HG03066 (cell line): ENCODE results near the gene NMNAT1.
A peak's percentile ranks its signal among the peaks of the same experiment; 100 is the strongest.
"Not testable (repeated sequence)": the region's sequence is repeated elsewhere in the genome, so short reads cannot be mapped to it uniquely, and the experiment has no call there.

Experiments used
- ATAC-seq: cut with Tn5 transposase; IDR thresholded peaks from one replicate; pipeline ENCODE4 v1.9.1; 2021; ENCODE audit warnings: low read depth; ENCODE audit not compliant: unreplicated experiment

The NMNAT1 gene

GRCh38 chr1:10007169-10007568 is 63.9 kb downstream of the NMNAT1 start:
- ATAC-seq: no peak

DNA sequence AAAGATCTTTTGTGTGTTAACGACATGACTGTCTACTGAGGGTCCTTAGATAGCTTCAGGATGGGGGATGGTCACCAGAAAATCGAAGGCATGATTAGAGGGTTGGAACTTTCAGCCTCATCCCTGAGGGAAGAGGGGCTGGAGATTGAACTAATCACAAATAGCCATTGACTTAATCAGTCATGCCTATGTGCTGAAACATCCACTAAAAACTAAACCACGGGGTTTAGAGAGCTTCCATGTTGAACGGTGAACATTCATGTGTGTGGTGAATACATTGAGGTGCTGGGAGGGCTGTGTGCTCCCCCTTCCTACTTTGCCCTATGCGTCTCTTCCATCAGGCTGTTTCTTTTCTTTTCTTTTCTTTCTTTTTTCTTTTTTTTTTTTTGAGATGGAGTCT is 70.7 kb downstream of the NMNAT1 start:
- no peak for ATAC-seq

- ATAC-seq: no peak
Observed at GRCh38 chr1:10019561-10019960, 76.3 kb downstream of the NMNAT1 start.

DNA sequence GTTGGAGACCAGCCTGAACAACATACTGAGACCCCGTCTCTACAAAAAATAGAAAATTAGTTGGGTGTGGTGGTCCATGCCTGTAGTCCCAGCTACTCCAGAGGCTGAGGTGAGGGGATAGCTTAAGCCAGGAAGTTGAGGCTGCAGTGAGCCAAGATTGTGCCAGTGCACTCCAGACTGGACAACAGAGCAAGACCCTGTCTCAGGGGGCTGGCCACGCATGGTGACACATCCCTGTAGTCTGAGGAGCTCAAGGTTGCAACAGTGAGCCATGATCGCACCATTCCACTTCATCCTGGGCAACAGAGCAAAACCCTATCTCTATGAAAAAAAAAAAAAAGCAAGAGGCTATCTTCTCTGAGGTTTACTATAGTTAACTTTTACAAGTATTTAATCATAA is 76.8 kb downstream of the NMNAT1 start:
- no peak for ATAC-seq

DNA sequence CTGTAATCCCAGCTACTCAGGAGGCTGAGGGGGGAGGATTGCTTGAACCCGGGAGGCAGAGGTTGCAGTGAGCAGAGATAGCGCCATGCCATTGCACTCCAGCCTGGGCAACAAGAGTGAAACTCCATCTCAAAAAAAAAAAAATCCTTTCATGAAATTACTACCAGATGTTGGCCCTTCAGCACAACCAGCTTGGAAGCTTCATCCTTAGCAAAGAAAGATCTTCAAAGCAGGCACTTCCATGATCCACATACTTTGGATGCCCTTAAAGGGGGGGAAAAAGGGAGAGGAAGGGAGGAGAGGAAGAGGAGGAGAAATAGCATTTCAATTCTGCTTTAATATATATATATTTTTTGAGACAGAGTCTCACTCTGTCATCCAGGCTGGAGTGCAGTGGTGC is 77.4 kb downstream of the NMNAT1 start:
- ATAC-seq: not testable (repeated sequence)

- ATAC-seq: not testable (repeated sequence)
Observed at GRCh38 chr1:10021992-10022391, 78.7 kb downstream of the NMNAT1 start.

DNA sequence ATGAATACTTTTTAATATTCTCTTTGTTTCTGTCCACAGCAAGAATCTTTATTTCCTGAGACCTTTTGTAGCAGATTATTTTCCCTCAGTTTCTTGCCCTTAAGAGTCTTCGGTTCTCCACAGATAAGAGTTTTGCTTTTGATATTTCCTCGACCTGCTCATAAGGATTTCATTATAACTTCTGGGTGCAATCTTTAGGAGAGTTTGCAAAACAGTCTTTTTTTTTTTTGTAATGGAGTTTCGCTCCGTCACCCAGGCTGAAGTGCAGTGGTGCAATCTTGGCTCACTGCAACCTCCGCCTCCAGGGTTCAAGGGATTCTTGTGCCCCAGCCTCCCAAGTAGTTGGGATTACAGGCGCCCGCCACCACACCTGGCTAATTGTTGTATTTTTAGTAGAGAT is 79.4 kb downstream of the NMNAT1 start:
- ATAC-seq: no peak

DNA sequence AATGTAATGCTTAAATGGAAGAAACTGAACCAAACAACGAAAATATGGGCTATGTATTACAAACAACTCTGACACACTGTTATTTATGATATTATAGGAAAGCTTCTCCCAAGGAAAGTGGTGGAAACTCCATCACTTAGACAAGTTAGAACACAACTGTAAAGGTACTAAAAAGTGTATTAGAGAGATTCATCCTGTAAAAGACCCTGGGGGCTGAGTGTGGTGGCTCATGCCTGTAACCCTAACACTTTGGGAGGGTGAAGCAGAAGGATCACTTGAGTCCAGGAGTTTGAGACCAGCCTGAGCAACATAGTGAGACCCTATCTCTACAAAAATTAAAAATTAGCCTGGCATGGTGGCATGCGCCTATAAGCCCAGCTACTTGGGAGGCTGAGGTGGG is 82.1 kb downstream of the NMNAT1 start:
- no peak for ATAC-seq

GRCh38 chr1:10027027-10027426 is 83.8 kb downstream of the NMNAT1 start:
- no peak for ATAC-seq

GRCh38 chr1:10028956-10029500 is 85.8 kb downstream of the NMNAT1 start:
- ATAC-seq: not testable (repeated sequence)

GRCh38 chr1:10031461-10031860 is 88.2 kb downstream of the NMNAT1 start:
- ATAC-seq: no peak

DNA sequence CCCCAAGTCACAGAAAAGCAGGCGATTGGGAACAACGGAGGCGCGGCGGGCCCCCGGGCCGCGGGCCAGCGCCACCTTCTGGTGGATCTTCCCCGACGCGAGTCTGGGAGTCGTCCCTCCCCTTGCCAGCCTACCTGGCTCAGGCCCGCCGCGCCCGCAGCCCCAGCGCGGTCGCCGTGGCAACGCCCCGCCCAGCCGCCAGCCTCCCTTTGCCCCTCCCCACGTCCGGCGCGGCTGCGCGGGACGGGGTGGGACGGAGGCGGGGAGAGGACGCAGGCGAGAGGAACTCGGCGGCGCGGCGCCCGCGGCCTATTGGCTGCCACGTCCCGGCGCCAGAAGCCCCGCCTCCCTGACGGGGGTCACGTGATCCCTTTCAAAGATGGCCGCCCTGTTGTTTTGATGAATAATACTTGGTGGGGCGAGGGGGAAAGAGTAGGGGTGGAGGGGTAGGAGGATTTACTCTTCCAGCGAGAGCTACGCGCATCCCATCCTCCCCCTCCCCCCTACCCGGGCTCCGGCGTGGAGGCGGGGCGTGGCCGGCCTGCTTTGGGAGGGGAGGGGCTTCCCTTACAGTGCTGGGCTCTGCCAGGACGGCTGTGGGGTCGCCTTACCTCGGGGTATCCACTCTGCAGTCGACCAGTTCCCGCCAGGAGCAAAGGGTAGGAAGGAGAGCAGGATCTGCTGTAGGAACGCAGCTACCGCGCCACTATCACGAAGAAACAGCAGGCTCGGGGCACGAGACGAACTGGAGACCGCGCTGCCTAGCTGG is 89.5 kb downstream of the NMNAT1 start, which contains the start of gene UBE4B:
Gene UBE4B (plus strand): TSS at position 369 of the 769 bp plus-strand sequence. CDS start 713 bp downstream, outside the sequence.
- ATAC-seq: peak; percentile 89

DNA sequence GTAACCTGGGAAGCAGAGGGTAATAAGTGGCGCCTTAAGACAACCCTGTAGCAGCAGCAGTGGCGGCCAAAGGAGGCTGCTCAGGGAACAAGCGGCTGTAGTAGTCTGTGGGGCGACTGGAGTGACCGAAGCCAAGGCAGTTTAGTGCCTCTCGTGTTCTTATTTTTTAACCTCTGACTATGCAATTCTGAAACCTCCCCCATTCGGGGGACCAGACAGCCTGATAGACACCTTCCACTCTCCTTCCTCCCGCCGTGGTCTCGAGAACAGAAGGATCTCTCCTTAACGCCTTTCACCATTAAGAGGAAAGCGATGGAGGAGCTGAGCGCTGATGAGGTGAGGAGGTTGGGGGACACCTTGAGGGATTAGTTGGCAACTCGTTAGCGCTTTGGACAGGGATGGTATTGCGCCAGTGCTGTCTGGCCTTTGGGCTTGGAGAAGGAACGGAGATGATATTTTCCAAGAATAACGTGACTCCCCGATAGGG is 90.1 kb downstream of the NMNAT1 start:
- peak; percentile 11 for ATAC-seq
